ENCODE results near the gene HOXD11.

Gene HOXD11

GRCh38 chr2:176140513-176141317 is 33.6 kb downstream of the HOXD11 start:
- WGBS, 2 donors (ENCODE audit: extremely low coverage in 2 of 2, insufficient read length in 2 of 2, insufficient replicate concordance in 1 of 2): no CpG with 5 or more reads among the region's 48 CpGs
- Histone ChIP-seq H2BK120ac (ENCODE audit: low read depth, low read length) (no peak overlapping the region), H2AFZ (ENCODE audit: low read length) (peak overlapping the region; percentile 99), H3K9me3 (replicated peaks in 1 of 2; ENCODE audit: control insufficient read depth in 2 of 2, insufficient read depth in 1 of 2, low read depth in 1 of 2, low read length in 2 of 2) (peaks cover 9 to 17% of the 10 kb centered on the region in 2 donors), H3K4ac (ENCODE audit: low read length) (no peak overlapping the region), H3K18ac (ENCODE audit: low read length) (peak overlapping the region; percentile 89), H3K23ac (ENCODE audit: low read depth, low read length, poor library complexity) (peak overlapping the region; percentile 5), H3K4me3 (ENCODE audit: low read length in 2 of 2) (peak overlapping the region; percentile 50 to 79), H2BK12ac (ENCODE audit: low read length) (no peak overlapping the region), H2BK15ac (ENCODE audit: low read length) (no peak overlapping the region), H3K79me1 (ENCODE audit: low read depth, low read length) (no peaks in the 10 kb centered on the region), H2BK5ac (ENCODE audit: low read length) (no peak overlapping the region), H3K9ac (ENCODE audit: low read depth, low read length, poor library complexity) (no peak overlapping the region), H3K36me3 (replicated peaks in 1 of 2; ENCODE audit: control insufficient read depth in 2 of 2, insufficient read depth in 2 of 2, low read length in 2 of 2) (no peaks in the 10 kb centered on the region), H2AK5ac (ENCODE audit: low read depth, low read length) (no peak overlapping the region), H3K4me1 (ENCODE audit: control insufficient read depth in 2 of 2, insufficient read depth in 1 of 2, low read depth in 1 of 2, low read length in 2 of 2) (peaks cover 0 to 2% of the 10 kb centered on the region in 2 donors), H4K91ac (ENCODE audit: low read depth, low read length, poor library complexity) (no peak overlapping the region), H4K8ac (ENCODE audit: low read depth, low read length) (no peak overlapping the region), H3K27me3 (ENCODE audit: control insufficient read depth in 3 of 3, insufficient read depth in 3 of 3, low read depth in 1 of 3, low read length in 3 of 3) (peaks cover 27 to 95% (median 90%) of the 10 kb centered on the region in 3 experiments), H3K27ac (replicated peaks; ENCODE audit: low read length) (no peak overlapping the region), H3K14ac (ENCODE audit: low read length) (no peak overlapping the region), H3K4me2 (ENCODE audit: insufficient read depth, low read length, poor library complexity, severe bottlenecking) (peak overlapping the region; percentile 54)
- DNase-seq (ENCODE audit: low spot score): peak; percentile 84

- no CpG with 5 or more reads among the region's 2 CpGs for WGBS, 2 donors (ENCODE audit: extremely low coverage in 2 of 2, insufficient read length in 2 of 2, insufficient replicate concordance in 1 of 2)
- H2BK12ac ChIP-seq (ENCODE audit: low read length): no peak overlapping the region
- H2AK5ac ChIP-seq (ENCODE audit: low read depth, low read length): no peak overlapping the region
These were observed 35.2 kb downstream of the HOXD11 start for GRCh38 chr2:176142281-176142680.

DNA sequence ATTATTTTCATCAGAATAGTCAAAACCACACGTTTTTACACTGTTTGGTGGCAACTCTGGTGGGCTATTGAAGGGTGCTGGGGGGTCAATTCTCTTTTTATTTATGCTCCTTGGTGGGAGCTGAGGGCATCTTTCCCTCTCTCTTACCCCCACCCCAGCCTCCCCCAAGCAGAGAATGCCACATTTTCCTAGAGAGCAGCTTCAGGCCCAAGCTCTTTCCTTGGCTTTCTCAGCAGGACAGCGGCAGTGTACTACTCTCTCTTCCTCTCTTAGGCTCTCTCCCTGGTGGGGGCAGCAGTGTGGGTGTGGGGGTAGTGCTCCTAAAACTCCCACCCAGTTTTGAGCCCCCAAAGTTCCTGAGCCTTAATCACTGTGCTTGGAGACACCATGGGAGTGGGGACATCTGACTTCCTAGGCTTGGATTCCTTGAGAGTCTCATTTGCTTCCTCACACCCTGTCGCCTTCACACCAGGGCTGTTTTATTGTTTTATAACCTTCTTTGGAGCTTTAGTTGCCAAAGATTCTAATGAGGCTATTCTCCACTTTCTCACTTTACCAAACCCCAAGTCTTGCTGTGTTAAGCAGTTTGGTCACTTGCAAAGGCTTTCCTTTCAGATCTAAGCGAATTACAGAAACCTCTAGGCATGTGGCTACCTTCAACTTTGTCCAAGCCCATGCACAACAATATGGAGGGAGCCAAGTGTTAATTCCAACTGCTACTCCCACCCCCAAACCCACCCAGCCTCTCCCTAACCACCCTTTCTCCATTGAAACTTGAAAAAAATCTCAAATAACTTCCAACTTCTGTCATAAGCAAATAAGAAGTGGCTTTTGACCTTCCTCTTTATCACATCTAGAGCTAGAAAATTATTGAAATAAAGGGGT is 38.2 kb downstream of the HOXD11 start:
- H3K4me1 ChIP-seq (ENCODE audit: control insufficient read depth in 2 of 2, insufficient read depth in 1 of 2, low read depth in 1 of 2, low read length in 2 of 2): peaks cover 0 to 2% of the 10 kb centered on the region in 2 donors
- no peak overlapping the region for H3K18ac ChIP-seq (ENCODE audit: low read length)
- no peak overlapping the region for H2AK5ac ChIP-seq (ENCODE audit: low read depth, low read length)
- no peaks in the 10 kb centered on the region for H3K79me1 ChIP-seq (ENCODE audit: low read depth, low read length)
- no peak overlapping the region for H3K9ac ChIP-seq (ENCODE audit: low read depth, low read length, poor library complexity)
- H2AFZ ChIP-seq (ENCODE audit: low read length): no peak overlapping the region
- no peak overlapping the region for H3K4me2 ChIP-seq (ENCODE audit: insufficient read depth, low read length, poor library complexity, severe bottlenecking)
- H3K4ac ChIP-seq (ENCODE audit: low read length): no peak overlapping the region
- WGBS, 2 donors (ENCODE audit: extremely low coverage in 2 of 2, insufficient read length in 2 of 2, insufficient replicate concordance in 1 of 2): no CpG with 5 or more reads among the region's 4 CpGs
- no peak overlapping the region for H3K27ac ChIP-seq (replicated peaks; ENCODE audit: low read length)
- no peaks in the 10 kb centered on the region for H3K36me3 ChIP-seq (replicated peaks in 1 of 2; ENCODE audit: control insufficient read depth in 2 of 2, insufficient read depth in 2 of 2, low read length in 2 of 2)
- no peak overlapping the region for H2BK12ac ChIP-seq (ENCODE audit: low read length)
- H3K9me3 ChIP-seq (replicated peaks in 1 of 2; ENCODE audit: control insufficient read depth in 2 of 2, insufficient read depth in 1 of 2, low read depth in 1 of 2, low read length in 2 of 2): peaks cover 0 to 8% of the 10 kb centered on the region in 2 donors
- H4K91ac ChIP-seq (ENCODE audit: low read depth, low read length, poor library complexity): no peak overlapping the region
- H4K8ac ChIP-seq (ENCODE audit: low read depth, low read length): no peak overlapping the region
- DNase-seq (ENCODE audit: low spot score): no peak
- no peak overlapping the region for H3K14ac ChIP-seq (ENCODE audit: low read length)
- H3K27me3 ChIP-seq (ENCODE audit: control insufficient read depth in 3 of 3, insufficient read depth in 3 of 3, low read depth in 1 of 3, low read length in 3 of 3): peaks cover 31 to 95% (median 91%) of the 10 kb centered on the region in 3 experiments
- H2BK15ac ChIP-seq (ENCODE audit: low read length): no peak overlapping the region
- H2BK5ac ChIP-seq (ENCODE audit: low read length): no peak overlapping the region
- H3K4me3 ChIP-seq (ENCODE audit: low read length in 2 of 2): no peak overlapping the region
- H2BK120ac ChIP-seq (ENCODE audit: low read depth, low read length): no peak overlapping the region
- H3K23ac ChIP-seq (ENCODE audit: low read depth, low read length, poor library complexity): no peak overlapping the region

More at GRCh38 chr2:176142281-176142680, 35.2 kb downstream of the HOXD11 start:
- DNase-seq (ENCODE audit: low spot score): no peak
- H3K27me3 ChIP-seq (ENCODE audit: control insufficient read depth in 3 of 3, insufficient read depth in 3 of 3, low read depth in 1 of 3, low read length in 3 of 3): peaks cover 16 to 95% (median 90%) of the 10 kb centered on the region in 3 experiments
- H3K79me1 ChIP-seq (ENCODE audit: low read depth, low read length): no peaks in the 10 kb centered on the region
- no peak overlapping the region for H3K4me3 ChIP-seq (ENCODE audit: low read length in 2 of 2)
- H3K36me3 ChIP-seq (replicated peaks in 1 of 2; ENCODE audit: control insufficient read depth in 2 of 2, insufficient read depth in 2 of 2, low read length in 2 of 2): no peaks in the 10 kb centered on the region
- H3K9me3 ChIP-seq (replicated peaks in 1 of 2; ENCODE audit: control insufficient read depth in 2 of 2, insufficient read depth in 1 of 2, low read depth in 1 of 2, low read length in 2 of 2): peaks cover 8 to 17% of the 10 kb centered on the region in 2 donors
- no peak overlapping the region for H3K27ac ChIP-seq (replicated peaks; ENCODE audit: low read length)
- no peak overlapping the region for H4K8ac ChIP-seq (ENCODE audit: low read depth, low read length)
- no peak overlapping the region for H3K9ac ChIP-seq (ENCODE audit: low read depth, low read length, poor library complexity)
- no peak overlapping the region for H2BK5ac ChIP-seq (ENCODE audit: low read length)
- H3K4ac ChIP-seq (ENCODE audit: low read length): no peak overlapping the region
- no peak overlapping the region for H4K91ac ChIP-seq (ENCODE audit: low read depth, low read length, poor library complexity)
- H3K4me1 ChIP-seq (ENCODE audit: control insufficient read depth in 2 of 2, insufficient read depth in 1 of 2, low read depth in 1 of 2, low read length in 2 of 2): peaks cover 0 to 2% of the 10 kb centered on the region in 2 donors
- no peak overlapping the region for H2AFZ ChIP-seq (ENCODE audit: low read length)
- H3K4me2 ChIP-seq (ENCODE audit: insufficient read depth, low read length, poor library complexity, severe bottlenecking): no peak overlapping the region
- H3K23ac ChIP-seq (ENCODE audit: low read depth, low read length, poor library complexity): no peak overlapping the region
- no peak overlapping the region for H2BK120ac ChIP-seq (ENCODE audit: low read depth, low read length)
- H3K18ac ChIP-seq (ENCODE audit: low read length): no peak overlapping the region
- H3K14ac ChIP-seq (ENCODE audit: low read length): no peak overlapping the region
- H2BK15ac ChIP-seq (ENCODE audit: low read length): no peak overlapping the region

DNA sequence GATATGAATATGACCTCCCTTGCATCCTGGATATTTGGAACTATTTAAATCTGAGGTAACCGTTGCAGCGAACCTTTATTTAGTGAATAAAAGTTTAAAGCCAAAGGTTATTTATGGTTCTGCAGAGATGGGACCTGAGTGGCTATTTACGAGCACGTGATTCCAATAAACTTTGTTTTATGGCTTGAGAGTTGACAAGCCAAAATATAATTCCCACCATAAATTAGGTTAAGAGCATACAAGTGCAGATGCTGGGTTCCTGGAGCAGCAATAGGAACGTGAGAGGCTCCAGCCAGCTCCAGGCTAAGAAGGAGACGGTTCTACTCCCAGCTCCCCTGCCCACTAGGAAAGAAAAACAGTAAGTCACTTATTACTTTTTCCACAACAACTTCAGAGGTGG is 39.0 kb downstream of the HOXD11 start:
- no peak overlapping the region for H2BK15ac ChIP-seq (ENCODE audit: low read length)

More for the DNA sequence above, 39.0 kb downstream of the HOXD11 start:
- Histone ChIP-seq H3K27me3 (ENCODE audit: control insufficient read depth in 3 of 3, insufficient read depth in 3 of 3, low read depth in 1 of 3, low read length in 3 of 3) (peaks cover 37 to 97% (median 93%) of the 10 kb centered on the region in 3 experiments), H3K4me2 (ENCODE audit: insufficient read depth, low read length, poor library complexity, severe bottlenecking) (no peak overlapping the region), H3K9ac (ENCODE audit: low read depth, low read length, poor library complexity) (no peak overlapping the region), H4K91ac (ENCODE audit: low read depth, low read length, poor library complexity) (no peak overlapping the region), H3K23ac (ENCODE audit: low read depth, low read length, poor library complexity) (no peak overlapping the region), H2AK5ac (ENCODE audit: low read depth, low read length) (no peak overlapping the region), H3K4ac (ENCODE audit: low read length) (no peak overlapping the region), H3K36me3 (replicated peaks in 1 of 2; ENCODE audit: control insufficient read depth in 2 of 2, insufficient read depth in 2 of 2, low read length in 2 of 2) (no peaks in the 10 kb centered on the region), H3K18ac (ENCODE audit: low read length) (no peak overlapping the region), H3K79me1 (ENCODE audit: low read depth, low read length) (no peaks in the 10 kb centered on the region), H2BK5ac (ENCODE audit: low read length) (no peak overlapping the region), H3K14ac (ENCODE audit: low read length) (no peak overlapping the region), H2BK12ac (ENCODE audit: low read length) (no peak overlapping the region), H3K9me3 (replicated peaks in 1 of 2; ENCODE audit: control insufficient read depth in 2 of 2, insufficient read depth in 1 of 2, low read depth in 1 of 2, low read length in 2 of 2) (peaks cover 0 to 9% of the 10 kb centered on the region in 2 donors), H2AFZ (ENCODE audit: low read length) (no peak overlapping the region), H4K8ac (ENCODE audit: low read depth, low read length) (no peak overlapping the region), H3K4me3 (ENCODE audit: low read length in 2 of 2) (no peak overlapping the region), H3K27ac (replicated peaks; ENCODE audit: low read length) (no peak overlapping the region), H2BK120ac (ENCODE audit: low read depth, low read length) (no peak overlapping the region), H3K4me1 (ENCODE audit: control insufficient read depth in 2 of 2, insufficient read depth in 1 of 2, low read depth in 1 of 2, low read length in 2 of 2) (no peaks in the 10 kb centered on the region)
- no CpG with 5 or more reads among the region's 6 CpGs for WGBS, 2 donors (ENCODE audit: extremely low coverage in 2 of 2, insufficient read length in 2 of 2, insufficient replicate concordance in 1 of 2)
- no peak for DNase-seq (ENCODE audit: low spot score)
